ENCODE results near the gene XRCC5. TPM values are rescaled to one million over a fixed set of nuclear protein-coding genes. Genes with fewer than 3 reads are reported as not detected.

Gene XRCC5
- total and polyA plus RNA-seq, 2 donors (not counting 1 experiment from before 2014, with no cell fraction given): 45.5 to 198 TPM

- Histone ChIP-seq H3K4me2 (replicated peaks; ENCODE audit: low read depth, low read length, poor library complexity, severe bottlenecking) (no peak overlapping the region), H3K9ac (ENCODE audit: low read length) (no peak overlapping the region), H3K27ac (ENCODE audit: low read length in 2 of 2) (peak overlapping the region in 1 of 2 donors; percentile 56), H3K36me3 (replicated peaks in 1 of 2; ENCODE audit: control extremely low read depth in 1 of 2, control insufficient read depth in 1 of 2, extremely low read depth in 1 of 2, insufficient read depth in 2 of 2, low read length in 1 of 2) (peaks cover 16 to 69% of the 10 kb centered on the region in 2 experiments), H2AFZ (ENCODE audit: insufficient read depth, low read depth, low read length, poor library complexity, severe bottlenecking) (no peak overlapping the region), H3K9me3 (ENCODE audit: control extremely low read depth in 1 of 3, control insufficient read depth in 2 of 3, insufficient read depth in 1 of 3, low read length in 2 of 3) (no peaks in the 10 kb centered on the region), H3K4me3 (ENCODE audit: control extremely low read depth in 1 of 5, extremely low read depth in 1 of 5, insufficient read depth in 1 of 5, low read depth in 2 of 5, low read length in 4 of 5) (no peak overlapping the region), H3K27me3 (replicated peaks in 1 of 4; ENCODE audit: control extremely low read depth in 1 of 4, control insufficient read depth in 3 of 4, insufficient read depth in 4 of 4, low read length in 3 of 4) (no peaks in the 10 kb centered on the region), H3K4me1 (ENCODE audit: control insufficient read depth in 2 of 2, insufficient read depth in 2 of 2, low read length in 2 of 2) (peaks cover 36 to 39% of the 10 kb centered on the region in 2 donors), H3K79me2 (ENCODE audit: control insufficient read depth, insufficient read depth, low read length) (peaks cover 91% of the 10 kb centered on the region), H4K20me1 (ENCODE audit: control insufficient read depth, insufficient read depth, low read length, poor library complexity, severe bottlenecking) (peaks cover 52% of the 10 kb centered on the region)
- Mint-ChIP-seq H3K27me3 (peaks cover 3% of the 10 kb centered on the region), H3K9me3 (ENCODE audit: insufficient read depth) (no peaks in the 10 kb centered on the region), H3K4me3 (no peak overlapping the region), H3K4me1 (peaks cover 80% of the 10 kb centered on the region), H3K27ac (no peak overlapping the region)
- 51% methylated on average over 3 of the region's 3 CpGs for WGBS (ENCODE audit: insufficient coverage)
- DNase-seq (peak; percentile 18), ATAC-seq (ENCODE audit: low read depth) (no peak)
- intact Hi-C loops (cut with micrococcal nuclease): loop anchor here (5.0 kb wide), 1 partner anchor 801 kb away; the partner anchor contains the start of gene ATIC
- ChIA-PET POLR2A (interaction anchor here (0.6 kb wide), 1 partner anchor 802 kb away, joined by 9 read pairs; no protein-coding TSS in a partner anchor), CTCF (interaction anchor here (1.3 to 2.3 kb wide), 7 partner anchors 10 to 378 kb away, joined by 3 to 10 read pairs (median 5); partner anchors contain the start of genes PECR and TMEM169)
- TF ChIP-seq CTCF (IDR thresholded peaks at IDR 0.05): no peak
- TF ChIP-seq EZH2 (IDR thresholded peaks at IDR 0.05; ENCODE audit: borderline replicate concordance, insufficient read depth, low read depth, low read length, poor library complexity, severe bottlenecking): no peak
Measured at GRCh38 chr2:216113572-216113971, 4.4 kb downstream of the XRCC5 start.

GRCh38 chr2:216114382-216114713, 5.2 kb downstream of the XRCC5 start:
- intact Hi-C loops (cut with micrococcal nuclease): loop anchor here (1.0 to 5.0 kb wide), 4 partner anchors 56 to 802 kb away; partner anchors contain the start of genes ATIC, RPL37A and SMARCAL1
- WGBS (ENCODE audit: insufficient coverage): 58% methylated on average over 4 of the region's 4 CpGs
- ATAC-seq (ENCODE audit: low read depth): no peak
- no peaks in the 10 kb centered on the region for H3K27me3 ChIP-seq (replicated peaks in 1 of 4; ENCODE audit: control extremely low read depth in 1 of 4, control insufficient read depth in 3 of 4, insufficient read depth in 4 of 4, low read length in 3 of 4)
- no peak overlapping the region for H2AFZ ChIP-seq (ENCODE audit: insufficient read depth, low read depth, low read length, poor library complexity, severe bottlenecking)
- H3K27ac Mint-ChIP-seq: peak overlapping the region; percentile 98
- H3K36me3 ChIP-seq (replicated peaks in 1 of 2; ENCODE audit: control extremely low read depth in 1 of 2, control insufficient read depth in 1 of 2, extremely low read depth in 1 of 2, insufficient read depth in 2 of 2, low read length in 1 of 2): peaks cover 20 to 75% of the 10 kb centered on the region in 2 experiments
- H3K4me3 Mint-ChIP-seq: peak overlapping the region; percentile 93
- TF ChIP-seq EZH2 (IDR thresholded peaks at IDR 0.05; ENCODE audit: borderline replicate concordance, insufficient read depth, low read depth, low read length, poor library complexity, severe bottlenecking) (no peak), CTCF (IDR thresholded peaks at IDR 0.05) (no peak)
- H3K4me1 Mint-ChIP-seq: peaks cover 74% of the 10 kb centered on the region
- H3K9ac ChIP-seq (ENCODE audit: low read length): no peak overlapping the region
- peak overlapping the region; percentile 79 for H3K4me2 ChIP-seq (replicated peaks; ENCODE audit: low read depth, low read length, poor library complexity, severe bottlenecking)
- H3K4me3 ChIP-seq (ENCODE audit: control extremely low read depth in 1 of 5, extremely low read depth in 1 of 5, insufficient read depth in 1 of 5, low read depth in 2 of 5, low read length in 4 of 5): no peak overlapping the region
- no peaks in the 10 kb centered on the region for H3K27me3 Mint-ChIP-seq
- H3K9me3 Mint-ChIP-seq (ENCODE audit: insufficient read depth): no peaks in the 10 kb centered on the region
- ChIA-PET POLR2A (interaction anchor here (0.6 kb wide), 1 partner anchor 60 kb away, joined by 4 read pairs; no protein-coding TSS in a partner anchor), CTCF (interaction anchor here (0.9 to 2.3 kb wide), 9 partner anchors 9 to 377 kb away, joined by 3 to 10 read pairs (median 4); partner anchors contain the start of genes PECR and TMEM169)
- peaks cover 52% of the 10 kb centered on the region for H4K20me1 ChIP-seq (ENCODE audit: control insufficient read depth, insufficient read depth, low read length, poor library complexity, severe bottlenecking)
- DNase-seq: no peak
- H3K79me2 ChIP-seq (ENCODE audit: control insufficient read depth, insufficient read depth, low read length): peaks cover 96% of the 10 kb centered on the region
- peak overlapping the region in 1 of 2 donors; percentile 56 for H3K27ac ChIP-seq (ENCODE audit: low read length in 2 of 2)
- peaks cover 35 to 38% of the 10 kb centered on the region in 2 donors for H3K4me1 ChIP-seq (ENCODE audit: control insufficient read depth in 2 of 2, insufficient read depth in 2 of 2, low read length in 2 of 2)
- H3K9me3 ChIP-seq (ENCODE audit: control extremely low read depth in 1 of 3, control insufficient read depth in 2 of 3, insufficient read depth in 1 of 3, low read length in 2 of 3): no peaks in the 10 kb centered on the region
